Right forelimb (tissue), 1 donor: ENCODE data around the gene NKX2-3.

ENCODE experiments used
- DNase-seq: peaks from one replicate; pipeline ENCODE4 v3.0.0-alpha.2; 2018

The NKX2-3 gene

DNA sequence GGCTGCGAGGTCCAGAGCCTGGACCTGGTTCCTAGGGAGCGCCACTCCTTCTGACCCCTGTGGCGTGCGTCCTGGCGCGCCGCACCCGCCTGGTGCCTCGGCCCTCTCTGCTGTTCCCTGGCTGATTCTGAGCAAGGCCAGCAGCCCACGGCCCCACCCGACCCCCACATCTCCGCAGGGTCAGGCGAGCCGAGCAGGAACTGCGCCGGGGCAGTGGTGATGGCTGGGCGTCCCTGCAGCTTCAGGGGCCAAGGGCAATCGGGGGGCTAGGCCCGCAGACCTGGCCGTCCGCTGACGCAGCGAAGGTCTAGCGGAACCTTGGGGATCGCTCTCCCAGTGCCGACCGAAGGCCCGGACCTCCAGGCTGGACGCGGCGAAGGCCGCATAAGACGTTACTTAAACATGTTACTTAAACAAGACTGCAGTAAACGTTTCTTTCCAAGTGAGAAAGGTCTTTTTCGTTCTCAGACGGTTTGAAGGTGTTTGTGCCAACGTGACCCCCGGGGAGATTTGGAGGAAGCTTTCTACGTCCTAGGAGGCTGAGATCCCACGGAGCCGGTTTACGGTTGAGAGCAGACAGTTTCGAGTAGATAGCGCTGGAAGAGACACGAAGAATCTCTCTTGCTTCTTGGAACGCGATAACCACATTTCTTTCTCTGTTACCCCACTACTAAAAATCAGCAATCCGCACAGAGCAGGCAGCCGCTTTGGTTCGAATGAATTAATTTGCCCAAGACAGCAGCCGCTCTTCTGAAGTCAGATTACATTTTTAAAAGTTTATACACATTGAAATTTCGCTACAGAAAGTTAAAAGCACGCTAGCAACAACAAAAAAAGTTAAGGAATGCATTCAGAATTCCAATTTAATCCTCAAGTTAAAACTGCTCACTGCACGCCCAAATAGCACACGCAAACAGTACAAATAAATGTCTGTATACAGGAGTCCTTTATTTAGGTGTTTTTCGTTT, 4.9 kb upstream of the NKX2-3 start:
- DNase-seq: no peak

DNA sequence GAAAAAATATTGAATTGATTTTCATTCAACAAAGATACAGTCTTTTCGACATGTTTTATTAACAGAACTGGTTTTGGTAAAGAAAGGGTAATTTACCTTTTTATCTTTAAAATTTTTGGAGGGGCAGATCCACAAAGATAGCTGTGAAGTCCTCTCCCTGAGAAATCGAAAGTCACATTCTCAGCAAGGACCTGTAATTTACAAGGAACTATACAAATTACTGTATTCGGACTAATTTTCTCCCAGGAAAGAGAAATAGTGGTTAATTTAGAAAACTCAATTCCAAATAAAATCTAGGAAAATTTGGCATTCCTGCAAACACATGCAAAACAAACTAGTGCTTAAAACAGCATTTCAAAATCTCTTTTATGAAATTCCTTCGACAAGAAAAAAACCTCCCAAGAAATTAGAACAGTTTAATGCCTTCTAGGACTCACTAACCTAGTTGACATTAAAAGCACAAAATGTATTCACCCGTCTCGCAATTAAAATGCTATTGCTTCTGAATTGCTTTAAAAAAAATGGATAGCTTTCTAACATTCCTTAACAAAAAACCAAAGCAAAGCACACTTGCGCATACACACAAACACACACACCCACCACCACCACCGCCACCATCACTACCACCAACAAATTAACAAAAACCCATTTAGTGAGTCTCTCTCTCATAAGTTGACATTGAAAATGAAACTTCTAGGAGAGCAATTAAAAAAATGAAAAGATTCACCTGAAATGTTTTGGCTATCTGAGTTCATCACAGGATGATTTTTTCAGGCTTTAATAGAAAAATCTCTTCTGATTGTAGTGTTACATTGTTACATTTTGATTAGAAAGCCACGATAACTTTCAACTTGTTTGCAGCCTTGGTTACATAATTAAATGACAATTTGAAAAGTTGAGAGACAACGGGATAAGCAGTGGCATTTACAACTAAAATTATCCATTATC, 4.0 kb upstream of the NKX2-3 start:
- DNase-seq: peak; percentile 46

DNA sequence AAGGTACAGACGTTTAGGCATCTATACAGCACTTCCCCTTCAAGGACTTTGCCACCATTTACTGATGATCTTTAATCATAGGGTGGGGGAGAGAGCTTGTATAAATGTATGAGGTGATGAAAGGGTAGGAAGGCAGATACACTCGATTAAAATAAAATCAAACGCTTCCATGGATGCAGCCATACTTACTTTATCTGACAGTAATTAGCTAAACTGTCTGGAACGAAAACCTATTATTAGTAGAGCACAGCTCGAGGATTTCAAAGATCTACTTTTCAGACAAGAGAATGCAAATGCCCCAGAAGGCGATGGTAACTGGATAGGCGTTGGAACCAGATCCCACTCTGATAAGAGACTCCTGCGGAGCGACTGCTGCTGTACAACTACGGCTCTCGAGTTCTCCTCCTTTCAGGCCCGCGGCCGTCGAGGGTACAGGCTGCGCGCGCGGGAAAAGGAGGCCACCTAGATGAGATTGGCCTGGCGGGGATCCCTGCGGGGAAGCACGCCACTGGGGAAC, 3.1 kb upstream of the NKX2-3 start:
- DNase-seq: no peak

DNA sequence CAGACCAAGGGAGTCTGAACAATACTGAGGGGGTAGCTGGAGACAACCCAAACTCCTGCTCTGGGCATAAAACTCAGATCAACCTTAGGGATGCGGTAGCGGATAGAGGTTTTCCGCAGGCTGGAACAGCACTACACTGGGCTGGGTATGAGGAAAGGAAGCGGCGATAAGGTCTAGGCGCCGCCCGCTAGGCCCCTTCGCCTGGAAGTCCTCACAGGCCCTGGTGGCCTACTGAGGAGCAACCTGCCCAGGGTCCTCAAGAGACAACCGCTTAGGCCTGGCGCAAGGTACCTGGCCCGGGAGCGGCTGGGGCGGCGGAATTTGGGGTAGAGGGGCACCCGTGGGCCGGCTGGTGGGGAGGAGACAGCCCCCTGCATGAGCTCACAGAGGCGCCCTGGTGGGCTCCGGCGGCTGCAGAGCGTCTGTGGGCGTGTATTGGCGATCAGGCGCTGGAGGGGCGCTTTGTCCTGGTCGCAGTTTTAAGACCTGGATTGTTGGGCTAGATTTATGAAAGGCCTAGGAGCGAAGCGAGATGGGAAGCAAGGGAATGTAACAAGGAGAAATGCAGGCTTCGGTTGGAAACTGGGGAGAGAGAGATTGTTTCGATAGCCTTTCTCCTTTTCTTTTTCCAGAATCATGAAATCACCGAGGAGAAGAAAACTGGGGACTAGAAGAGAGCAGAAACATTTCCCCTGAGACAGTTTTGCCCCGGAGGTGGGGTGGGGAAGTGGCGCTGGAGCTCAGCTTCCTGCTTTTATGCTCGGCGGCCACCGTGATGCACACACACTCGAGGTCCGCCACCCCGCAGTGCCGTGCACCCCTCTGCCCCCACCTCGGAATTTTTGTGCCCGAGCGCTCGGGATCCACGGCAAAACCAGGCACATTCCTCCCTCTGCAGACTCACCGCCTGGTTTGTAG, 2.4 kb upstream of the NKX2-3 start:
- peak; percentile 43 for DNase-seq

DNA sequence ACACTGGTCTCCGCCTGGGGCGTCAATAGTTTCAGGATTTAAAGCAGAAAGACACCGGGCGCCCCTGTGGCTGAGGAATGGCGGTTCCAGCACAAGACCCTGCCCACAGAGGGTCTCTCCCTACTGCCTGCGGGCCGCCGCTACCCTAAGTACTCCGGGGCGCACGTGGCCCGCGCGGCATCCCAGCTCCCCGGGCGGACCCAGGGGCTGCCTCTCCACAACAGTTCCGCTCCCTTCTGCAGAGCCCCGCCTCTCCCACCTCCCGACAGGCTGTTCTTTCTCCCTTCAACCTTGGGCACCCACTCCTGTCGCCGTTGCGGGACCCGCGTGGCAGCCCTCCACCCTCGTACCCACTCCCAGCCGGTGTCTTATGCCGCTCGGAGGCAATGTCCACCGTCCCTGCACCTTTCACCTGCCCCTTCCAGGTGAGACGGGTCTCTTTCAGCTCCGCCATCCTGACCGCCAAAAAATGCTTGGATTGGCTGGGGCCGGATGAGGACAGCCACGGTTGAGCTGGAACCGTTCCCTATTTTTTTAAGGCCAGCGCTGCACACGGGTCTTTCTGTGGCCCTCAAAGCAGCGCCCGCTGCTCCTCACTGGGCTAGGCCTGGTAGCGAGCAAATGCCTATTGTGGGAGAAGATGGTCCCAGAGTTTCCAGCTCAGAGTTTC, 1.6 kb upstream of the NKX2-3 start:
- DNase-seq: no peak

DNA sequence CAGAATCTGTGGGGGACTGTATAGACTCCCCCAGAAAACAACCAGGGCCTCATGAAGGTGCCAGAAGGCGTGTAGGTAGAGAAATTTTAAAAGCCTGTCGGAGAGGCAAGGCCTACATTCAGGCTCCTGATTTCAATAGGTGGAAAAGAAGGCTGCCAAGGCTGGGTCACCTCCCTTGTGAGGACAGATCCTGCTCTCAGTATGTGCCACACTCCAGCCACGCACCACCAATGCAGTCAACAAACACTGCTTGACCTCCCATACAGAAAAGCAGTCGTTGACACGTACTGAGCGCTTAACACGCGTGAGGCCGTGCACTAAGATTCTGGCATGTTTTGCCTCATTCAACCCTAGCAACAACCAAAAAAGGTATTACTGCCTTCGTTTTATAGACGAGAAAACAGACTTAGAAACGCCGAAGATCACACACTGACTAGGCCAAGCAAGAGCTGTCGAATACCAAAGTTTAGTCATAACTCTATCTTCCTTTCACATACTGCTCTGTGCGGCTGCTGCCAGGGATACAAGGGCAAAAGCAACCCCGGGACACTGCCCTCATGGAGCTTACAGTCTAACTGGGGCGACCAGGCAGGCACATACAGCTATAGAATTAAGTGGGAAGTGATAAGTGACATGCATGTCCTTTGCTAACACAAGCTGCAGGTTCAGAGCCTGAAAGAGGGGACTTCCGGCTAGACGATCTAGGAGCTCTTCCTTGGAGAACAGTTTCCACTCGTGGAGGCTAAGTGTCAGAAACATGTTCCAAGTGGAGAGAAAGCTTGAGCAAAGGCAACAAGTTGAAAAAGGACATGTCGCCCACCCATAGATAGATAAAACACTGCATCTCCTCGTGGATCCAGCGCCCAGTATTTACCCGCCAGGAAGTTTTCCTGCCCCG, 797 bp upstream of the NKX2-3 start:
- no peak for DNase-seq

DNA sequence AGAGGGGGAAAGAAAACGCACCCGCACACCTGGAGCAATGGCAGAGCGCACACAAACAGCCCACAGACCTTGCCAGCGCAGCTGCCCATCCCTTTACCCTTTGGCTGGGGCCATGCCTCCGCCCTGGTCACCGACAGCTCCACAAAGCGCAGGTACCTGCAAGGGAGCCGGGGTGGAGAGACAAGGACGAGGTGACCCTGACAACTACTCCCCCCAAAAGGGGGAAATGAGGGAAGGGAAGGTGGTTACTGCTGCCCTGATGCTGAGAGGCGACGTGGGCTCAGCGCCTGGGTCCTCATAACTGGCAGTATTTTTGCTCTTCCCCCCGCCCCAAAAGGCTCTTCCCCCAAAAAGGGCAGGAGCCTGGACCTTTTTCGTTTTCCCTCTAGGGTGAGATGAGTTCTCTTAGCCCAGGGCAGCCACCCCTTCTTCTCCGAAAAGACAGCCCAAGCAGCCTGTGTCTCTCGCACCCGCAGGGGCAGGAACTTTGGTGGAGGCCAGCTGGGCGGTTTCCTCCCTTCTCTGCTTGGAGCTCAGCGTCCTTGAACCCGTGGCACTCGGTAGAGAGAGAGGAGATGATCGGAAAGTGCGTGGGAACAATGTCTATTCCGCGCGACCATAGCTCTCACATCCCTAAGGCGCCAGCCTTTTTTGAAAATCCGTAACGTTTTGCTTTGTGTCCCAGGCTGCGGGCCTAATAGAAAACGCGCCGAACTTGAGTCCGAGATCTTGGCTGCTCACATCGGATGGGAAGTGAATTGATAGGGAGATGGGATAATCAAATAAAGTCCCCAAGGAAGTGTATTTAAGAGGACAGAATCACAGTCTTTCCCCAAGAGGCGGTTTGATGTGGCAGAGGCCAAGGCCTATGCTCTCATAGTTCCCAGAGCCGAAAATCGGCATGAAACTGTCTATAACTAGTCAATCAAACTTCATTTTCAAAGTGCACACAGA, 1.0 kb downstream of the NKX2-3 start:
- DNase-seq: no peak

DNA sequence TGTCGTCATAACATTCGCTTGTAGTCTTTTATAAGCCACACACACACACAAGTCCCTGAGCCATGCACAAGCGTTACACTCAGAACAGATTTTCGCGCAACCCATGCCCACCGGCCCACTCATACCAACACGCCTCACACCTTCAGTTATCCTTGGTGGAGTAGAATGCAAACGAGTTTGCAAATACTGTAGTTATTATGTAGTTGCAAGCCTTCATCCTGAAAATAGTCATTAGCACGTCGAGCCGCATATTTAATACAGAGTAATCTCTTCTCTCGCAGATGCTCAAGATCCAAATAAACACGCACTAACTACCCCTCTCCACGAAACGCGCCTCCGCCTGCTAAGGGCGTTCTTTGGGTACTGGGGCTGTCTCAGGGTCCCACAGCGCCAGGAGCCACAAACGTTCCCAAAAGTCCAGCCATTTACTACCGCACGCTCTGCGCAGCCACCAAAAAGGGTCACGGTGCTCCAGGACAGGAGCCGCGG, 1.8 kb downstream of the NKX2-3 start:
- DNase-seq: no peak

DNA sequence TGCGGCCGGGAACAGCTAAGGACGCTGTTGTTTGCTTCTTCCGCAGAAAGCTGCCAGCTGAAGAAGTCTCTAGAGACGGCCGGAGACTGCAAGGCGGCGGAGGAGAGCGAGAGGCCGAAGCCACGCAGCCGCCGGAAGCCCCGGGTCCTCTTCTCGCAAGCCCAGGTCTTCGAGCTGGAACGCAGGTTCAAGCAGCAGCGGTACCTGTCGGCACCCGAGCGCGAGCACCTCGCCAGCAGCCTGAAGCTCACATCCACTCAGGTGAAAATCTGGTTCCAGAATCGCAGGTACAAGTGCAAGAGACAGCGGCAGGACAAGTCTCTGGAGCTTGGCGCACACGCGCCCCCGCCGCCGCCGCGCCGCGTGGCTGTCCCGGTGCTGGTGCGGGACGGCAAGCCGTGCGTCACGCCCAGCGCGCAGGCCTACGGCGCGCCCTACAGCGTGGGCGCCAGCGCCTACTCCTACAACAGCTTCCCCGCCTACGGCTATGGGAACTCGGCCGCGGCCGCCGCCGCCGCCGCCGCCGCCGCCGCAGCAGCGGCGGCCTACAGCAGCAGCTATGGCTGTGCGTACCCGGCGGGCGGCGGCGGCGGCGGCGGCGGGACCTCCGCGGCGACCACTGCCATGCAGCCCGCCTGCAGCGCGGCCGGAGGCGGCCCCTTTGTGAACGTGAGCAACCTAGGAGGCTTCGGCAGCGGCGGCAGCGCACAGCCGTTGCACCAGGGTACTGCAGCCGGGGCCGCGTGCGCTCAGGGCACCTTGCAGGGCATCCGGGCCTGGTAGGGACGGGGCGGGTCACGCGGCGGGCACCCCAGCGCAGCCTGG, 2.4 kb downstream of the NKX2-3 start:
- DNase-seq: no peak

DNA sequence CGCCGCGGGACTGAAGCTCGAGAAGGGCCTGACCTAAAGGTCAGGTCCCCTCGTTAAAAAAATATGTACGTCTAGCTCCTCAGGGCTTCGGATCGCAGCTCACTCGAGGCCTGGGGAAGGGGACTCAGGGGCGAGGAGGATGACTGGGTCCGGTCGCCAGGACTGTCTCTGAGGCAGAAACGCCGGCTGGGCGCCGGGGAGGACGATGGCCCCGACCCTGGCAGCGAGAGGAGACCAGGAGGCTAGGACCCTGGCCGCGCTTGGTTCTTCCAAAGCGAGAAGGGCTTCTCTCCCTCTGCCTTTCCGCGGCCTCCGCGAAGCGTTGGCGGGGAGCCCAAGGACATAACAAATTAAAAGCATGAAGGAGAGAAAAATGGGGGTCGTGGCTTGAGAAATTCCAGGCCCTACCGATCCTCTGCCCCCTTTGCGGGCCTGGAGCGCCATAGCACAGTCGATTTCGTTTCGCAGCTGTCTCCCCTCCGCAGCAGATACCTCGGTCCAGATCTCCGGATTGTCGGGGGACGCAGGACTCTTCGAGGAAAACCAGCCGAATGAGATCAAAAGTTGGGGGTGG, 3.1 kb downstream of the NKX2-3 start:
- DNase-seq: no peak

DNA sequence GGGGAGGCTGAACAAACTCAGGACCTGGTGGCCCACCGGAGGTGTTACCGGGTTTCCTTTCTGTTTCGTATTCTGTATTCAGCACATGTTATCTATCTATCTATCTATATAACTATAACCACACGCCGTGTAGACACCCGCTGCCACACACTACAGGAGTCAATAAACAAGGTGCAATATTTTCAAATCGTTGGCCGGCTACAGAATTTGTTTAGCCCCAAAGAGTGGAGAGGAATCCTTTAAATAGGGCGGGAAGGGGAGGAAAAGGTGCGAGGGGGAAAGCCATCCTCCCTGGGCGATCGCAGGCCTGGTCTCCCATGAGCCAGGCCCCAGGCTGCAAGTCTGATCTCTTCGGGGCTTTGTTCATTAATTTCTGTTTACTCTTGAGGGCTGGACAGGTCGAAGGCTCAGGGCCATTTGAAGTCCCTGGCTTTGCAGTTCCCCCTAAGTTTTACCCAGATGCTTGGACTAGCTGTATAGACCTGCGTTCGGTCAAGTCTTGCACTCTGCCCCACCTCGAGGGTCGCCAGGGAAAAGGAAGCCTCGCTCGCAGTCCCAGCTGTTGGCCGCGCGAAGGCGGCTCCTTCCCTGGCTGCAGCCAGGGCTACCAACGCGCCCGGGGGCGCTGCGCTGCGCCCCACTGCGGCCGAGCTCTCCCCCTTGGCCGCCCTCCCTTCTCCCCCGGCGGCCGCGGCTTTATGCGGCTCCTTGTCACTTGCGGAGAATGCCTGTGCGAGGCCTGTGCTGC, 3.8 kb downstream of the NKX2-3 start:
- no peak for DNase-seq

DNA sequence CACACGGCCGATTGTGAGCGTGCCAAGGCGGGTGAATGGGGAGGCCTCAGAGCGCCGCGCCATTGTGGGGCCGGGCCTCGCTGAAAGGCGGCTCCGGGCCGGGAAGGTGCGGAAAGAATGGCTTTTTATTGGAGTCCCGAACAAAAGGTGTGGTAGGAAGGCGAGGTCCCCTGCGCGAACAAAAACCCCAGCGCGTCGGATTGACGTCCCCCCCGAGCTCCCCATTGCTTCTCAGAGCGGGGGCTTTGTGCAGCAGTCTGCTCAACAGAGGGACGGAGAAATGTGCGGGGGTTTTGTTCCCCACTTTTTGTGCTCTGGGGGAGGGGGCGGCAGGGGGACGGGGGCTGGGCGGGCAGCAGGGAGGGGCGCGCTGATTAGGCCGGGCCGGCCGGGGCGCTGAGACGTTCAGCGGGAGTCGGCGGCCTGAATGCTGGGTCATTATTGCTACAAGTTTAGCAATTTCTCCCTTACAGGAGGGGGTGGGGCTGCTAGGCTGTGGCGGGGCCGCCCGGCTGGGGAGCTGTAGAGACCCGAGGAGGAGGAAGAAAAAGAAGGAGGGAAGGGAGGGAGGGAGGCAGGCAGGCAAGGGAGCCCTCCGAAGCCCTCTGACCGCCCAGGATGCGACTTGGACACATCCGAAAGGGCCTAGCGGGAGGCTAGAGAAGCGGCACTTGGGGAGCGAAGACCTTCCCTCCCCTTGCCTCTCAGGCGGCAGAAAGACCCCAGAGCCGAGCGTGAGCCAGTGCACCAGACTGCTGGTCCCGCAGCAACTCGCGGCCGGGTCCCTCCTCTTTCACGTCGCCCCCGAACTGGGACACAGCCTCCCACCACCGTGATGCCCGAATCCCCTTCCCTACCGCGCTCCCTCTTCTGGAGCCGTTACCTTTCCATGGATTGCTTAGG, 4.6 kb downstream of the NKX2-3 start:
- no peak for DNase-seq

DNA sequence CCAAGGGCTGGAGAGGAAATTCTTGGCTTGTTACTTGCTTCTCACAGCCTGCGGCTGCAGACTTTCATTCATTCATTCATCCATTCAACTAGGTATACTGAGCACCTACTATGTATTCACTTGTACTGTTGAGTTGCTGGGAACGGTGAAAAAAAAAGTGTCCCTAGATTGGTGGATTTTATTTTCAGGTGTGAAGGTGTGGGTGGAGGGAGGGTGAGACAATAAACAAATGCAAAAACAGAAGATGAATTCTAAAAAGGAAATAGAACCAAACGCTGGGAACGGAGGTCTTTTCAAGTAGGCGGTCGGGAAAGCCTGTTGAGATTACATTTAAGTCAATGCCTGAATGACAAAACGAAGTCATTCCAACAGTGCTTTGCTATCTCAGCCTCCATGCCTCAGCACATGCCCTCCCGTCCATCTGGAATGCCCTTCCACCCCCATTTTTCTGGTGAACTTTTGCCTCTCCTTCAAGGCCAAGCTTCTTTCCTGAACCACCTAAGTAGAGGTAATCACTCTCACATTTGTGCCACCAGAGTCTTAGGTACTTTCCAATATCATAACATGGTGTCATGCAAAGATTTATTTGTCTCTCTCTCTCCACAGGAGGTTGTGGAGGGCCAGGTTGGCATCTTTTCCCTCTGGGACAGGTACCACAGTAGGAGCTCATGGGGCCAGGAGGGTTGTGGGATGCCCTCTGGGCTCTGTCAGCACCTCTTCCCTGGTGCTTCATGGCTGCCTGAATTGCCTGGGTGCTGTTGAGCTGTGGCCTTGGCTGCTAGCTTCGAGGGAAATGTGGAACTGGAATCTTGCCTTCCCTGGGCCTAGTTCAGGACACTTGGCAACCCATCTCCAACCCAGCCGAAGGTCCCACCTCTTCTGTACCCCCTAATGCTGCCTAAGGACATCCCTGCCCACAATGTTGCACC, 5.5 kb downstream of the NKX2-3 start:
- no peak for DNase-seq

DNA sequence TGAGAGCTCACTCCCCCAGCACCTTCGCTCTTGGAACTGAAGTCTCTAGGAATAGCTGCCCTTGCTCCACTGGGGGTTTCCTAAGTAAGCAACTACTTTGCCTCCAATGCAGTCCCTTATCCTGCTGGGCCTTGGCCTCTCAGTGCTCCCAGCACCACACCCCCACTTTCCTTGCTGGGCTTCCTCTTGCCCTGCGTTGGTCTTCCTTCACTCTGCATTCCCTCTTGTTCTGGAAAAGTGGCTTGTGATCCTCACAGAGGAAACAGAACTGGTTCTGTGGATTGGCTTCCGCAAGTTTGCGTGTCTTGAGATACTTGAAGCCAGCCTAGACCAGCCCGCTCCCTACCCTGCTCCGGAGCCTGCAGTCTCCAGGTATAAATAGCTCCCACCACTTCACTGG, 6.4 kb downstream of the NKX2-3 start:
- DNase-seq: no peak

DNA sequence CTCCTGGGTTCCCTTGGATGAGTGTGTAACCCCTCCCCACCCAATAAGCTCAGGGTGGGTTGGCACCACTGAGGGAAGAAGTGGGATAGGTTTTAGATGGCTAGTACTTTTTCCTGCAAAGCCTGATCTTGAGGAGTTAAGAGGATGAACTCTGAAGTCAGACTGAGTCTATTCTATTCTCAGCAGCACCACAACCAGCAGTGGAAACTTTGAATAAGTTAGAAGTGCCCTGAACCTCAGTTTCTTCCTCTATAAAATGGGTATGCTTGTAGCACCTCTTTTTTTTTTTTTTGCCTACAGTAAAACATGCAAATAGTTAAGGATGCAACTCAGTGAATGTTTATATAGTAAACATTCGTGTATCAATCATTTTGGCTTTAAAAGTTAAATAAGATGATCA, 7.1 kb downstream of the NKX2-3 start:
- no peak for DNase-seq
